Stimulated activated CD8-positive, alpha-beta memory T cell treated with anti-CD3 and anti-CD28 coated beads, Interleukin-4, amount 100 ng/mL, for 48 hours (primary cell): ENCODE measurements around the gene CITED2.
"Not testable (repeated sequence)": the region's sequence is repeated elsewhere in the genome, so short reads cannot be mapped to it uniquely, and the experiment has no call there.

Experiments used
- DNase-seq: peaks from one replicate; pipeline ENCODE4 v3.0.0-alpha.2; 2020

The CITED2 gene

DNA sequence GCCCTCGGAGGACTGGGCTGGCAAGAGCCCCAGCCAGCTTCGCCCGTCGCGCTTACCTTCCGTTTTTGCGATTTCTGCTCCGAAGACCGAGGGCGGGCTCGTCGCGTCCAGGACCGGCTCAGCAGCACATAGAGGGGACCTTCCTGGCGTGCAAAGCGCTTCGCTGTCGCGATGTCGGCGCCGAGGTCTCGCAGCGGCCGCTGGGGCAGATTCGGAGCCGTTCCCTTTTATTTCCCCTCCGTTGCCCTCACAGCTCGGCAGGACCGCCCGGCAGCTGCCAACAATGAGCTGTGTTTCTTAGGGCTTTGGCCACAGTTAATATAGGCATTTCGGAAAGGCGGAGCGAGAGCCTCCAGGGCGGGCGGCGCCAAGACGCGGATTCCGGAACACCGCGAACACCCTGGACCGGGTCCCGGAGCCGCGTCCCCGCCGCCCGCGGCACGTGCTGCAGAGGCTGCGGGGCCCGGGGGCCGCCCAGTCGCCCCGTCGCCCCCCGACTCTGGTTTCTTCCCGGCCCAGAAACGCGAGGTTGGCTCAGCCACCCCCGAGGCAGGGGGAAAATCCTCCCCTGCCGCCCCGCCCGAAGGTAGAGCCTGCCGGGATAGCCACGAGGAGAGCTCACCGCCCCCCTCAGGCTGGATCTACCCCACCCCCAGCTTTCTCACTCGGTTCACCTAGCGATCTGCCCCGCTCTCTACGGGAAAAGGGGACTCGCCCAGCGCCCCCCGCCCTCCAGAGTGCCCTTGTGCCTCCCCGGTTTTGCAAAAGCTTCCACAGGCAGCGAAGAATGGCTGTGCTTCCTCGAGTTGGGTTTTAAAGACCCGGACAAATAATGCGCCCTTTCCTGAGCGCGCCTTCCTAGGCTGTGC is at the start of gene CITED2:
Gene CITED2, minus strand, starts transcription at position 292 of the 869 bp plus-strand sequence. CDS start 704 bp downstream, outside the sequence.
- peak; percentile 95 for DNase-seq

DNA sequence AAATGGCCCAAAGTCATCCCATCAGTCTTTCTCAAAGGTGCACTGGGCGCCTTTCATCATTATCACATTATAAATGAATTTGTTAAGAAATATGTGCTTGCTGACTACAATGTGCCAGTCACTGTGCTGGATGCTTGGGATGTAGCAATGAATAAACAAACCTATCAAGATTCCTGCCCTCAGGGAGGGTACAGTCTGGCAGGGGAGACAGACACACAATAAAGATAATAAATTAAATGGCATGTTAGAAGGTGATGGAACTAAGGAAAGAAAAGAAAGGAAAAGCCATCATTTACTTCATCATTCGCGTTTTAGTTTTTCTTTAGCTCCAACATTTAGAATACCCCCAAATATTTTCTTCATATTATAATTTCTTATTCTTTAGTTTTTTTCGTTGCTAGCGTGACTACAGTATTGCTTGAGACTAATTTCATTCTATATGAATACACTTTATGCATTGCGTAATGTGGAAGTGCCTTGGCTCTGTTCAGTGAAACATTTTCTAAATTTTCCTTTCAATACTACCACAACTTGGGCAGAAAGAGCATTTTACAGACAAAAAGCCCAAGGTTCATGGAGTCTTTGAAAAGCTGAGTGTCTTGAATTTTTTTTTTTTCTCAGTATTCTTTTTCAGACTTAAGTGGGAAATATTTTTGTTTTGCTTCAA is 48.7 kb upstream of the CITED2 start:
- no peak for DNase-seq

GRCh38 chr6:139422105-139423036 is 47.9 kb upstream of the CITED2 start:
- no peak for DNase-seq

DNA sequence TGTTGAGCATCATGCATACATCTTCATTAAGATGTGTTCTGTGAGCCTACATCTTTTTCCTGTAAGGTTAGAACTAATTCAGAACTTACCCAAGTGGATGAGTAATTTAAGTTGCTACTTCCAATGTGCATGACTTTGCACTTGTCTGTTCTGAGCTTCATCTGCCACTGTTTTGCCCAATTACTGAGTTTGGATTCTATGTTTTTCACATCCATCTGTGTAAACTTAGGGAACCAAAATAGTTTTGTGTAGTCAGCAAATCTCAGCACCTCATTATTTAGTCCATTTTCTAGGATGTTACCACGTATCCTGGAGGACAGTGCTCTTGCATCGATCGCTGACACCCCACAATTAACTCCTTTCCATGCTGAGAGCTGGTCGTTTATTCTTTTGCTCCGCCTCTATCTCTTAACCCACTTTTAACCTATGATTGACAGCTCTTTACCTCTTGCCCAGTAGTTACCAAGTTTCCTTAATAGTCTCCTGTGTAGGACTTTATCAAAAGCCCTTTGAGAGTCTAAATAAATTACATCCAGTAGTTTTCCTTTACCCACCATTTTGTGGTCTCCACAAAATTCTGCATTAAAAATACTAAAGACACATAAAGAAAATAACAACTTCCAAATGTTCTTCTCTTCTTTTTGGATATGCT is 44.2 kb upstream of the CITED2 start:
- no peak for DNase-seq

GRCh38 chr6:139416146-139416545 is 41.7 kb upstream of the CITED2 start:
- DNase-seq: no peak

GRCh38 chr6:139415365-139415764 is 40.9 kb upstream of the CITED2 start:
- no peak for DNase-seq

GRCh38 chr6:139412103-139412502 is 37.7 kb upstream of the CITED2 start:
- not testable (repeated sequence) for DNase-seq

GRCh38 chr6:139409026-139409425 is 34.6 kb upstream of the CITED2 start:
- DNase-seq: no peak

DNA sequence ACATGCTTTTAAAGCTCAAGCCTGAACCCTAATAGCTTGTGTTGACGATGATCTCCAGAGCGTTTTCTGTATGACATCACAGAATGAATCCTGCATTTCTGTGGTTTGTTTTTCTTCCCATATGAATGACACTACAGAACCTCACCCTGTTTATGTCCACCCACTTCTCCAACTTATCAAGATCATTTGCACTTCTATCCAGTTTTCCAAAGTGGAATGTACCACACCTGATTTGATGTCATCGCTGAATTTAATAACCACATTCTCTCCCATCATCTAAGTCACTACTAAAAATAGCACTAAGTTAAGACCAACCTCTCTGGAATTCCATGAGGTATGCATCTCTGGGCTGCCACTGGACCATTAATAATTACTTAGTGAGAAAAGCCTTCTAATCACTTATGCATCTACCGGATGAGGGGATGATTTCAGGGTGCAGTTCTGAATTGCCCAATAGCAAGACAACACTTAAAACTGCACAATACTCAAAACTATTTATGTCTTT is 33.3 kb upstream of the CITED2 start:
- DNase-seq: no peak

- no peak for DNase-seq
These were observed 32.3 kb upstream of the CITED2 start for GRCh38 chr6:139406577-139407343.

DNA sequence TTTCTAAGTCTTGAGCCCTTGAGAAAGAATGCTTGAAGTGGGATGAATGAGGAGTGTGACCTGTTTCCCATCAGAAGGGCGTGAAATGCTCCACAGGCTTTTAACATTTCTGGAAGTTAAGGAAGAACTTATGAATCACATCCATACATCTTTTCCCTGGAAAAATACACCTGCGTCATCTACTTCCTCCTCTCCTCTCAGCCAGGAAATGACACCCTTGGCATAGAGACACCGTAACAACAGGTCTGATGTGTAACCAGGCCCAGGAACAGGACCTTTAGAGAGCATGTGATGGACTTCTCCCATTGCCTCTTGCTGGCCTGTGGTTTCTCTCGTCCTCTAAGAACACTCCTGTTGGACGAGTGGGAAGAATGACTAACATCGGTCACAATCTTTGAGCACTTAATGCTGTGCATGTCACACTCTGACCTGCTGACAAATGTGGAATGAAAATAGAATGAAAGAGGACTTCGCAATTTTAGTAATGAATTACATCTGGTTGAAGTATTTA is 28.5 kb upstream of the CITED2 start:
- DNase-seq: no peak

DNA sequence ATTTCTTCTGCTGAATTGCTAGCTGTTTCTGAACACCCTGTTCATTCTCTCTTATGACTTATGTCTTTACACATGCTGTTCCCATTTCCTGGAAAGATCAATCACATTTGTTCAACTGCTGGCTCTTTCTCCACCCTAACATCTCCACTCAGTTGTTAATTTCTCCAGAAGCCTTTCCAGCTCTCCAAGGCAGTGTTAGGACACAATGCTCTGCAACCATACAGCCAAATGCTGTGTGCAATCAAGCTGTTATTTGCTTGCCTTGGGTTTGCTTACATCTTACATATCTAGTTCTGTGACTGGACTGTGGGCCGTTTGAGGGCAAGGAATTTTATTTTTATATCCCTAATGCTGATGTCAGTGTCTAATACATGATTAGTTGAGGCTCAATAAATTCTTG is 24.2 kb upstream of the CITED2 start:
- DNase-seq: no peak

DNA sequence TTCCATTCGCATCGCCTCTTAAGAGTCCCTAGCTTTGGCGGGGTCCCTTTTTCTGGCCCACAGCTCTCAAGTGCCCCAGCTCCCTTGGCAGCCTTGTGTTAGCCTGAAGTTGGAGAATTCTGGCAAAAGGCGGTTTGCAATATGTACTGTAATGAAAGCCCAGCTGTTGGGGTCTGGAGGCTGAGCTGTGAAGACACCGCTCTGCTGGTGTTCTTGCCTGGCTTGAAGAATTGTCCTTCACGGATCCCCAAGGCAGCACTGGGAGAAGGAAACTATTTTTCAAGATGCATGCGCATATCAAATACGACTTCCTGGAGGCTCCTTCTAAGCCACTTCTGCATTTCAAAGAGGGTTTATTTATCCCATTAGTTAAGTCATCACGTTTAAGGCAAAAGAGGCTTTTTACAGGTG is 21.4 kb upstream of the CITED2 start:
- DNase-seq: no peak

- no peak for DNase-seq
These were observed 20.9 kb upstream of the CITED2 start for GRCh38 chr6:139395371-139395770.

DNA sequence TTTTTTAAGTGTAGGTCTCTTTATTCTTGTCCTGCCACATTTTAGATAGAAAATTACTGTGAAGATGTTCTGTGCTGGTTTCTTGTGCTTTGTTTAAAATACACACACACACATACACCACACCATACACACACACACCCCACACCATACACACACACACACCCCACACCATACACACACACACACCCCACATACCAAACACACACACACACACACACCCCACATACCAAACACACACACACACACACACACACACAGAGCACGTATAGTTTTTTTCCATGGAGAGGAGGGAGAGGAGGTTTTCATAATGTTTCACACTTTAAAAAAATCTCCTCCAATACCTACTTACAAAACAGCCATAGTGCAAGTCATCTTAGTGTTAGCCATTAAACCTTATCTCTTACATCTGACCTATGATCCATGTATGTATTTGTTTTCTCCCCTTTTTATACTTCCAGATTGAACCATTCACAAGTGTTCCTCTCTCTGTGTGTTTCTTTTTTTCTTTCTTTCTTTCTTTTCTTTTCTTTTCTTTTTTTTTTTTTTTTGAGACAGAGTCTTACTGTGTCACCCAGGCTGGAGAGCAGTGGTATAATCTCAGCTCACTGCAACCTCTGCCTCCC is 19.7 kb upstream of the CITED2 start:
- DNase-seq: no peak

DNA sequence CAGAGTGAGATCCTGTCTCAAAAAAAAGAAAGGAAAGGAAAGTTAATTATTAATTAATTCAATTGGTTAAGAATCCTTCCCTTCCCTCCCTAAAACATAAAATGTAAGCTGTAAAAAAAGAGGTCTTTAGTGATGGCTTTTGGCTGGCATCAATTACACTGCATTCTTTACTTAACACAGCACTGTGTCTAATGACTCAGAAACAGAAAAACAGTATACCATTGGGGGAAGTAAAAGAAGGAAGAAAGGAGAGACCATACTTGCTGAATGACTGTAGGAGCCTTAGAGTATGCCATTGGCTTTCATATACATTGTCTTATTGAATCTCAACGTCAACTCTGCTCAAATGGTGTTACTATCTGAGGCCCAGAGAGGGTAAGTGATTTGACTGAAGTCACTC is 18.3 kb upstream of the CITED2 start:
- no peak for DNase-seq

GRCh38 chr6:139391709-139392108 is 17.3 kb upstream of the CITED2 start:
- DNase-seq: no peak

- no peak for DNase-seq
These were observed 16.0 kb upstream of the CITED2 start for GRCh38 chr6:139390447-139390846.

GRCh38 chr6:139388384-139388783 is 13.9 kb upstream of the CITED2 start:
- DNase-seq: no peak

DNA sequence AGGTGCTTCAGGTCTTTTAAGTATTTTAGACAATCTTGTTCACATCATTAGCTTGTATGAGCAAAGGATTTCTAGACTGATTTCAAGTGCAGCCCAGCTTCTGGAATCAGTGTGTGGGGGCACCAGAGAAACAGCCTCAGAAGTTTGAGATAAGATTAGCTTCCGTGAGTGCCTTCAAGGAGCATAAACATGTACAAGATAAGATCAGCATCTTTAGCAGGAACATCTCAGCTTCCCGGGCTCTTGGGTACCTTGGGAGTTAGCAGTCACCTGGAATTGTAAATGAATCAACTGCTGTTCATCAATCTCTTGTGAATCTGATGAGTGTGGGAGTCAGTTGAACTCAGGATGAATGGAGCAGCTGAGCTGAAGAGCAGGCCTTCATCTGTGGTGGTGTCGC is 12.0 kb upstream of the CITED2 start:
- no peak for DNase-seq
